CD4-positive, alpha-beta memory T cell (primary cell): Measurements from ENCODE around the gene ADORA2A. TPM values are rescaled to one million over a fixed set of nuclear protein-coding genes. Genes with fewer than 3 reads are reported as not detected.
A peak's percentile ranks its signal among the peaks of the same experiment; 100 is the strongest.

Experiments used
- CTCF ChIA-PET: fragments of 350-600 bp; sonication (Branson Sonifier 250); formaldehyde crosslinking; loops from one replicate; lab custom pipeline; 2021; ENCODE audit warnings: inconsistent platforms; ENCODE audit not compliant: partially characterized antibody; lab: Charles Lee
- POLR2A ChIA-PET: fragments of 350-600 bp; sonication (Branson Sonifier 250); formaldehyde crosslinking; loops from one replicate; lab custom pipeline; 2021; ENCODE audit not compliant: partially characterized antibody; lab: Charles Lee
- DNase-seq, 5 donors: peaks; one replicate each; pipeline versions ENCODE4 v3.0.0 to v3.0.0-alpha.2; 2020 to 2022; ENCODE audit warnings: mixed read lengths in 1 of 5
- H3K27ac ChIP-seq: one replicate; pipeline ENCODE4 v1.7.0; 2013; ENCODE audit warnings: low read depth, low read length
- H3K27me3 ChIP-seq: 2 replicates; pipeline ENCODE4 v1.7.0; 2013; ENCODE audit warnings: mild to moderate bottlenecking, low read length, moderate library complexity; ENCODE audit not compliant: insufficient read depth
- H3K36me3 ChIP-seq: 2 replicates; pipeline ENCODE4 v1.7.0; 2013; ENCODE audit warnings: mild to moderate bottlenecking, low read length, moderate library complexity; ENCODE audit not compliant: insufficient read depth
- H3K4me1 ChIP-seq: 2 replicates; pipeline ENCODE4 v1.7.0; 2013; ENCODE audit warnings: mild to moderate bottlenecking, low read length, moderate library complexity; ENCODE audit not compliant: insufficient read depth
- H3K4me3 ChIP-seq, 2 donors: one replicate each; pipeline ENCODE4 v1.7.0; 2013; ENCODE audit warnings: low read length in 2 of 2, mild to moderate bottlenecking in 1 of 2
- H3K9me3 ChIP-seq, 2 donors: one replicate each; pipeline ENCODE4 v1.7.0; 2013; ENCODE audit warnings: low read length in 2 of 2, control low read depth in 1 of 2; ENCODE audit not compliant: control insufficient read depth in 1 of 2
- H3K27ac Mint-ChIP-seq, 7 donors: one replicate each; pipeline ENCODE4 v1.8.0; 2020 to 2021; ENCODE audit warnings: mixed read lengths in 7 of 7, mild to moderate bottlenecking in 6 of 7, inconsistent platforms in 3 of 7, moderate library complexity in 3 of 7
- H3K27me3 Mint-ChIP-seq, 2 donors: one replicate each; pipeline ENCODE4 v1.8.0; 2020 to 2021; ENCODE audit warnings: mixed read lengths in 2 of 2
- H3K36me3 Mint-ChIP-seq, 2 donors: one replicate each; pipeline ENCODE4 v1.8.0; 2020 to 2021; ENCODE audit warnings: mixed read lengths in 2 of 2, inconsistent platforms in 1 of 2, mild to moderate bottlenecking in 1 of 2
- H3K4me1 Mint-ChIP-seq, 4 donors: one replicate each; pipeline ENCODE4 v1.8.0; 2020 to 2021; ENCODE audit warnings: mixed read lengths in 4 of 4, mild to moderate bottlenecking in 1 of 4
- H3K4me3 Mint-ChIP-seq, 8 donors: one replicate each; pipeline ENCODE4 v1.8.0; 2020 to 2021; ENCODE audit warnings: mixed read lengths in 8 of 8, mild to moderate bottlenecking in 7 of 8, moderate library complexity in 6 of 8, inconsistent platforms in 3 of 8
- H3K9me3 Mint-ChIP-seq, 8 donors: one replicate each; pipeline ENCODE4 v1.8.0; 2020 to 2021; ENCODE audit warnings: mixed read lengths in 8 of 8, mild to moderate bottlenecking in 5 of 8, inconsistent platforms in 3 of 8, moderate library complexity in 1 of 8
- intact Hi-C: fragments of 100-400 bp; cut with micrococcal nuclease; formaldehyde crosslinking; loops from one replicate; pipeline ENCODE4 v1.15.1; 2023
- polyA plus RNA-seq, 2 donors: library from polyadenylated mRNA; unstranded; fragments of 300-500 nt; fragmentation: Illumina TruSeq; gene quantifications; one replicate each; pipeline ENCODE4 v1.2.3, GENCODE V29; 2021
- total RNA-seq, 2 experiments: library from RNA; stranded (reverse); gene quantifications; one replicate each; pipeline ENCODE4 v1.2.3, GENCODE V29; 2021

ADORA2A gene
- total RNA-seq (10 to 100 TPM; 34.5 to 35.0 TPM), polyA plus RNA-seq (10 to 100 TPM; 66.7 to 74.7 TPM)

DNA sequence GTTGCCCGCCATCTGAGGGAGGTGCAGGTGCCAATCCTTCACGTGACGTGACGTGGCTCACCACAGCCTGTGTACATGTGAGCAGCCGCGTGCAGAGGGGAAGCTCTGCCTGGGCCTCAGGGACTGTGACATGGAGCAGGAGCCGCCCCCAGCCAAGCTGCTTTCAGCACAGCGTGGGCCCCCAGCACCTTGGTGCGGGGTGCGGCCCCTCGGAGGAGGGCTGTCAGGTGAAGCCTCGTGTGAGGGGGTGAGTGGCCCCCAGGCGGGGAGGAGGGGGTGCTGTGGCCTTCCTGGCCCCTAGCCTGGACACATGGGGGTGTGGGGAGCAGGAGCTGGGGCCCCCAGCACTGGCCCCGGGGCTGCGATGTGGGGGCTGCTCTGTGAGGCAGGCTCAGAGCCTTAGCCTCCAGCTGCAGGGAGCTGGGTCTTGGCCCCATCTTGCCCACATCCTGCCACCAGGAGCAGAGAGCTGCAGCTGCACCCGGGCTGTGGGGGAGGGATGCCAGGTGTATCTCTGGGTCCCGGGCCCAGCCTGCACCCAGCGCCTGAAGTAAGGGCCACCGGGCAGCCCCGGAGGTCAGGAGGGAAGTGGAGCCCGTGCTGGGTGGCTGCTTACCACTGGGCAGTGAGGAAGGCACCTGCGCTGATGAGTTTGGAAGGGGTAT lies at the start of gene ADORA2A:
TSS of gene ADORA2A (plus strand) at position 100 of the 665 bp plus-strand sequence. CDS start 5,806 bp downstream, outside the sequence.
- POLR2A ChIA-PET = interaction anchor here (0.9 to 4.3 kb wide), 19 partner anchors 9 to 534 kb away, joined by 3 to 35 read pairs (median 6); partner anchors contain the start of genes CABIN1, GUCD1, MIF and SNRPD3
- peak within 1 kb of the TSS; percentile 81 for H3K27ac ChIP-seq
- peaks cover 43 to 71% (median 60%) of the 10 kb centered on the region in 4 donors for H3K4me1 Mint-ChIP-seq
- peak within 1 kb of the TSS; percentile 86 to 97 (median 94) for H3K4me3 Mint-ChIP-seq
- peaks cover 0 to 6% (median 0%) of the 10 kb centered on the region in 8 donors for H3K9me3 Mint-ChIP-seq
- peaks cover 0 to 22% of the 10 kb centered on the region in 2 donors for H3K36me3 Mint-ChIP-seq
- H3K4me3 ChIP-seq = peak within 1 kb of the TSS; percentile 75 to 100
- H3K27ac Mint-ChIP-seq = peak within 1 kb of the TSS; percentile 90 to 99 (median 96)
- no peaks in the 10 kb centered on the region for H3K27me3 ChIP-seq
- intact Hi-C loops = no loop called here
- peaks cover 78% of the 10 kb centered on the region for H3K4me1 ChIP-seq
- DNase-seq = peak; percentile 82 to 94 (median 86)
- no peaks in the 10 kb centered on the region for H3K27me3 Mint-ChIP-seq
- H3K9me3 ChIP-seq = no peaks in the 10 kb centered on the region
- H3K36me3 ChIP-seq = no peaks in the 10 kb centered on the region
- CTCF ChIA-PET = interaction anchor here (0.8 to 2.8 kb wide), 10 partner anchors 7 to 104 kb away, joined by 3 to 14 read pairs (median 5); no protein-coding TSS in a partner anchor

- Histone ChIP-seq H3K4me3 (no peak overlapping the region), H3K4me1 (peaks cover 17% of the 10 kb centered on the region), H3K27ac (no peak overlapping the region), H3K36me3 (no peaks in the 10 kb centered on the region), H3K27me3 (no peaks in the 10 kb centered on the region), H3K9me3 (no peaks in the 10 kb centered on the region)
- DNase-seq = peak in 4 of 5 donors; percentile 17 to 35 (median 23)
- Mint-ChIP-seq H3K27me3 (no peaks in the 10 kb centered on the region), H3K36me3 (peaks cover 32 to 34% of the 10 kb centered on the region in 2 donors), H3K4me3 (peak overlapping the region in 4 of 8 donors; percentile 3 to 67 (median 34)), H3K4me1 (peaks cover 20 to 36% (median 28%) of the 10 kb centered on the region in 4 donors), H3K9me3 (peaks cover 0 to 2% (median 0%) of the 10 kb centered on the region in 8 donors), H3K27ac (peak overlapping the region in 5 of 7 donors; percentile 6 to 70 (median 49))
- intact Hi-C loops = no loop called here
- ChIA-PET POLR2A (no interaction called here), CTCF (no interaction called here)
These were observed 47.9 kb upstream of the ADORA2A start for GRCh38 chr22:24379536-24379935.

DNA sequence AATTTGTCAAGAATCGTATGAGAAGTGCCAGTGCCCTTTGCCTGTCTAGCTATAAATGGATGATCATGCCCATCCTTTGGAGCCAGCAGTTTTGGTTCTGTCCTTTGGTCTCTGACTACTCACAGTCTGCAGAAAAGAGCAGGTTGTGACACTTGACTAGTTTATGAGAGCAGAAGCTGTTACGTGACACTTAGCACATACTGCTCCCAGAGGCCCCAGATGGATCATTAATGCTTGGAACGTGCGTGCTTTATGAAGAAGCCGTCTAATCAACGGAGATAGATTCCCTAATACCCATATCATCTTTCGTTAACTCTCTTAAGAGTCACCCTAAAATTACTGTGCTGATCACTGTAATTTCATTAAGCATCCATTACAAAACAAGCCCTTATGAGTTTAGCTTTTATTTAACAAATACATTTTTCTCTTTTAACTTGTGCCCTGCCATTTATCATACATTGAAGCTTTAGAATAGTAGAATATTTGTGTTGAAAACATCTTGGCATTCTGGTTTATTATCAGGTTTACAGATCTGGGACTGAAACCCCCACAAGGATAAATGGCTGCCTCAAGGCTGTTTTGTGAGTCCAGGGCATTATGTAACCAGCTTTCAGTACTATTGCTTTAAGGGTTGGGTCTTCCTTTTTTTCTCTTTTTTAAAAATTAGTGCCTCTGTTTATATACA lies 47.0 kb upstream of the ADORA2A start:
- ChIA-PET POLR2A (no interaction called here), CTCF (no interaction called here)
- Mint-ChIP-seq H3K4me1 (peaks cover 20 to 36% (median 28%) of the 10 kb centered on the region in 4 donors), H3K36me3 (peaks cover 26% of the 10 kb centered on the region in 2 donors), H3K4me3 (no peak overlapping the region), H3K9me3 (no peaks in the 10 kb centered on the region), H3K27ac (peak overlapping the region in 2 of 7 donors; percentile 1 to 6), H3K27me3 (no peaks in the 10 kb centered on the region)
- no peak overlapping the region for H3K27ac ChIP-seq
- no peaks in the 10 kb centered on the region for H3K9me3 ChIP-seq
- H3K36me3 ChIP-seq = no peaks in the 10 kb centered on the region
- intact Hi-C loops = no loop called here
- H3K4me1 ChIP-seq = peaks cover 17% of the 10 kb centered on the region
- H3K4me3 ChIP-seq = no peak overlapping the region
- DNase-seq = no peak
- no peaks in the 10 kb centered on the region for H3K27me3 ChIP-seq

DNA sequence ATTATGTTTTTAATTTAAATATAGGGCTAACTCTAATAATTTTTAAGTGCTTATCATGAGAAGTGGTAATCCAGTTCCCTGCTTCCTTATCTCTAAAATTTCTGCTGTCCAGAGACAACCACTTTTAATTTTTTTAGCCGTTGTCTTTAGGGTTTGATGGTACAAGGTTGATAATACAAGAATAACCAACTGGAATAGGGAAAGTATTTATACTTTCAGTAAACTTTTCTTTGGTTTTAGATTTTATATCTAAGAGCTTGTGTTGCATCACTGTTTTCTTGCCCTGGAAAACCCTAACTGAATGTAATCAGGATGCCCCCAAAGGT lies 46.5 kb upstream of the ADORA2A start:
- Histone ChIP-seq H3K27me3 (no peaks in the 10 kb centered on the region), H3K9me3 (no peaks in the 10 kb centered on the region), H3K36me3 (no peaks in the 10 kb centered on the region), H3K27ac (no peak overlapping the region), H3K4me1 (peaks cover 17% of the 10 kb centered on the region), H3K4me3 (no peak overlapping the region)
- Mint-ChIP-seq H3K4me1 (peaks cover 20 to 36% (median 28%) of the 10 kb centered on the region in 4 donors), H3K27me3 (no peaks in the 10 kb centered on the region), H3K9me3 (no peaks in the 10 kb centered on the region), H3K36me3 (peaks cover 21 to 22% of the 10 kb centered on the region in 2 donors), H3K4me3 (no peak overlapping the region), H3K27ac (no peak overlapping the region)
- ChIA-PET POLR2A (no interaction called here), CTCF (no interaction called here)
- no peak for DNase-seq
- intact Hi-C loops = no loop called here

DNA sequence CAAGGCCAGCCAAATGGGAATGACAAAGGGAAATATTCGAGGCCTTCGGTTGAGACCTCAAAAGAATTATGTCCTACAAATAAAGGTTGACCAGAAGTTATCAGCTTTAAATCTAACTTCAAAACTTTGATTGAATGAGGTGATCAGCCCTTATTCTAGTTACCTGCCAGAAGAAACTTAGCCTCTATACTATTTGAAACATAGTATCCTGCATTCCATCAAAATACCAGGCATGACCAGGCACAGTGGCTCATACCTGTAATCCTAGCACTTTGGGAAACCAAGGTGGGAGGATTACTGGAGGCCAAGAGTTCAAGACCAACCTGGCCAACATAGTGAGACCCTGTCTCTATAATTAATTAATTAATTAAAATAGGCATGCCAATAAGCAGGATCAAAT lies 44.3 kb upstream of the ADORA2A start:
- no peak overlapping the region for H3K4me3 ChIP-seq
- peak overlapping the region in 1 of 7 donors; percentile 22 for H3K27ac Mint-ChIP-seq
- H3K36me3 ChIP-seq = no peaks in the 10 kb centered on the region
- no peaks in the 10 kb centered on the region for H3K27me3 Mint-ChIP-seq
- no peaks in the 10 kb centered on the region for H3K9me3 Mint-ChIP-seq
- H3K4me3 Mint-ChIP-seq = no peak overlapping the region
- POLR2A ChIA-PET = no interaction called here
- CTCF ChIA-PET = no interaction called here
- no peaks in the 10 kb centered on the region for H3K27me3 ChIP-seq
- peaks cover 11 to 14% of the 10 kb centered on the region in 2 donors for H3K36me3 Mint-ChIP-seq
- no peaks in the 10 kb centered on the region for H3K9me3 ChIP-seq
- intact Hi-C loops = no loop called here
- peaks cover 13 to 25% (median 19%) of the 10 kb centered on the region in 4 donors for H3K4me1 Mint-ChIP-seq
- DNase-seq = no peak
- H3K4me1 ChIP-seq = peaks cover 17% of the 10 kb centered on the region
- H3K27ac ChIP-seq = no peak overlapping the region

DNA sequence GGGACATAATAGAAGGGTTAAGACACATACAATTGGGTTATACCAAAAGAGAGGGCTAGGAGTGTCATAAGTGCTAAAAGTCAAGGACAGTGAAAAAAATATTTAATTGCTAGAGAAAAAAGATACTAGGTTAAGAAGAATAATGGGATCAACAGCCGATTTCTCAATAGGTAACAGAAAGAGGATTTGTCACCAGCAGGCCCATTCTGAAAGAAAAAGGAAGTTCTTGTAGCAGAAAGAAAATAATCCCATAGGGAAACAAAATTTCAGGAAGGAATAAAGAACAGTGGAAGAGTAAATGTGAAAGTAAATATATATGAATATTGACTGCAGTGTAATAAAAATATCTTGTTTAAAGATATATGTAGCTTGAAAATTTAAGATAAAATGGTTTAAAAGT lies 43.3 kb upstream of the ADORA2A start:
- no peaks in the 10 kb centered on the region for H3K9me3 ChIP-seq
- Mint-ChIP-seq H3K4me1 (peaks cover 6 to 15% (median 12%) of the 10 kb centered on the region in 4 donors), H3K36me3 (peaks cover 11 to 14% of the 10 kb centered on the region in 2 donors), H3K27ac (peak overlapping the region in 1 of 7 donors; percentile 13), H3K27me3 (no peaks in the 10 kb centered on the region), H3K4me3 (no peak overlapping the region), H3K9me3 (peaks cover 0 to 1% (median 0%) of the 10 kb centered on the region in 8 donors)
- ChIA-PET CTCF (no interaction called here), POLR2A (no interaction called here)
- no peak for DNase-seq
- intact Hi-C loops = no loop called here
- no peaks in the 10 kb centered on the region for H3K27me3 ChIP-seq
- H3K36me3 ChIP-seq = no peaks in the 10 kb centered on the region
- peaks cover 8% of the 10 kb centered on the region for H3K4me1 ChIP-seq
- no peak overlapping the region for H3K4me3 ChIP-seq
- H3K27ac ChIP-seq = no peak overlapping the region

DNA sequence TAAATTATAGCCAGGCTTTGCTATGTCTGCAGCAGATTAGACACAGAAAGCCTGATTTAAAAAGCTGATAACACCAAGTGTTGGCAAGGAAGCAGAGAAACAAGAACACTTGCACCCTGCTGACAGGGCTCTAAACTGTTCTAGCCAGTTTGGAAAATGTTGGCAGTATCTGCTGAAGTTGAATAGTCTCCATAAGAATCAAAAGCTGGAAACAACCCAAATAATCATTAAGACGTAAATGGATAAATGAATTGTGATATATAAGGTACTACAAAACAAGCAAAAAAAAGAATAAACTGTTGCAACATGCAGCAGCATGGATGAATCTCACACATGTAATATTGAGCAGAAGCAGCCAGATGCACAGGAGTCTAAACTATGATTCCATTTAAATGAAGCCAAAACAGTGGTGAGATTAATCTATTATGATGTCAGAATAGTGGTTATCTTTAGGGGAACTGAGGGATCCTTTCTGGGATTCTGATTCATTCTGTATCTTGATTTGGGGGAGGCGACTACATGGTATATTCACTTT lies 40.4 kb upstream of the ADORA2A start:
- Mint-ChIP-seq H3K9me3 (peaks cover 0 to 1% (median 0%) of the 10 kb centered on the region in 8 donors), H3K27me3 (no peaks in the 10 kb centered on the region), H3K4me1 (no peaks in the 10 kb centered on the region), H3K27ac (no peak overlapping the region), H3K4me3 (no peak overlapping the region), H3K36me3 (peaks cover 8 to 11% of the 10 kb centered on the region in 2 donors)
- H3K4me3 ChIP-seq = no peak overlapping the region
- intact Hi-C loops = no loop called here
- CTCF ChIA-PET = no interaction called here
- POLR2A ChIA-PET = no interaction called here
- H3K36me3 ChIP-seq = no peaks in the 10 kb centered on the region
- no peaks in the 10 kb centered on the region for H3K9me3 ChIP-seq
- no peak for DNase-seq
- H3K27me3 ChIP-seq = no peaks in the 10 kb centered on the region
- no peaks in the 10 kb centered on the region for H3K4me1 ChIP-seq
- H3K27ac ChIP-seq = no peak overlapping the region
